T-helper 2 cell treated with Interferon-gamma antibody and Interleukin-4, amounts not matched to agents 100 ng/mL and 5 ng/mL, for 36 hours (primary cell): Measurements from ENCODE around the gene PPP1R12B. TPM values are rescaled to one million over a fixed set of nuclear protein-coding genes. Genes with fewer than 3 reads are reported as not detected.
"Not testable (repeated sequence)": the region's sequence is repeated elsewhere in the genome, so short reads cannot be mapped to it uniquely, and the experiment has no call there.

Experiments used
- intact Hi-C: fragments of 100-400 bp; cut with micrococcal nuclease; formaldehyde crosslinking; loops from one replicate; pipeline ENCODE4 v1.15.1; 2023
- total RNA-seq: library from RNA; stranded (reverse); gene quantifications from 2 replicates; pipeline ENCODE4 v1.2.3, GENCODE V29; 2022

The PPP1R12B gene
- total RNA-seq, 1 donor from 2014 or later, result 20.4 TPM

- intact Hi-C loops, result not testable (repeated sequence)
These were observed 179.7 kb downstream of the PPP1R12B start for GRCh38 chr1:202528096-202528722.

DNA sequence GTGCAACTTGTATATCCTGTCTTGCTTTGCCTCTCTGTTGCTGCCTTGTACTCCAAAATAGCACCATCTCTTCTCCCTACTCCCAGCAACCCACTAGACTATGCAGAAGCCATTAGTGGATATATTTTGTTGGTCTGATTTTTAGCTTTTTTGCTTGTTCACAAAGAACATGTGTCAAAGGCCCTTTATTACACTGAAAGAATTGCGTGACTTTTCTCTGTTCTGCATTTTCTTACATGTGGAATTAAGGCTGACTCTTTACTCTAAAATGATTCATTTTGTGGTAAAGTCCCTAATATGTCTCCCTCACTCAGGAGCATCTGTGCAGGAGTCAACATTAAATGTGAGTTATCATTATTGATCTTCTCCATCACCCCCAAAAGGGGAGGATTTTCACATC, 182.2 kb downstream of the PPP1R12B start:
- intact Hi-C loops, result not testable (repeated sequence)

- intact Hi-C loops, result no loop called here
These were observed 182.9 kb downstream of the PPP1R12B start for GRCh38 chr1:202531472-202531811.

- intact Hi-C loops, result not testable (repeated sequence)
These were observed 183.5 kb downstream of the PPP1R12B start for GRCh38 chr1:202531812-202532616.

DNA sequence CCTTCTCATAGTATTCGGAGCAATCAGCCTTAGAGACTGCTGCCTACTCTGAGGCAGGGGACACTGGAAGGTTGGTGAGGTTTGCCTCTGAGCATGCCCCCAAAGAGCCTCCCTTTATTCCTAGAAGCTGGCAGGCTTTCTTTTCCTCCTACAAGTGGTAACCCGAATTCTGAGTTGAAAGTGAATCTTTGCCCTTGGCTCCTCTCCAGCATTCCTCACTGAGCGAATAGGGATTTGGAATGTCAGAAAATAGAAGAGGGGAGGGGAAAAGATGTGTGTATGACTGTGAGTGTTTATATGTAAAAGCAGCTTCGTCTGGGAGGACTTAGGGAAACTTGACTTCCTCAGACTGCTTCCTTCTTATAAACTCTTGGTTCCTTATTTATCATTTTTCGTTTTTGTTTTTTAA, 190.7 kb downstream of the PPP1R12B start:
- intact Hi-C loops, result not testable (repeated sequence)

GRCh38 chr1:202539583-202539982, 191.1 kb downstream of the PPP1R12B start:
- intact Hi-C loops, result not testable (repeated sequence)

DNA sequence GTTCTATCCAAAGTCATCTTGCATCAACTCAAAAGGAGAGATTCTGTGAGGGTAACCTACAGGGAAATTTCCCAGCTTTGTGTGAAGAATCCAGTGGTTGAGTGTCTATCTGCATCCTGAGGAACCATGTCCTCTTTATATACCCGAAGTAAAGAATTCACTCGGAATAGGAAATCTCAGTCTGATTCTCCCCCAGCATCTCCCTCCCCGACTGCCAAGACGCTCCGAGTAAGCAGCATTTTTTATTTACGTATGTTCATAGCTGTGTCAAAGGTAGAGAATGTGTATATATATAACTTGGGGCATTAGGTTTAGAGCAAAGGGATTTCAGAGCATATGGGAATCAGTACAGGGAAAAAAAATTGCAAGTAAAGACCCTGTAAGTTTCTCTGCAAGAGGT, 191.5 kb downstream of the PPP1R12B start:
- intact Hi-C loops, result no loop called here

DNA sequence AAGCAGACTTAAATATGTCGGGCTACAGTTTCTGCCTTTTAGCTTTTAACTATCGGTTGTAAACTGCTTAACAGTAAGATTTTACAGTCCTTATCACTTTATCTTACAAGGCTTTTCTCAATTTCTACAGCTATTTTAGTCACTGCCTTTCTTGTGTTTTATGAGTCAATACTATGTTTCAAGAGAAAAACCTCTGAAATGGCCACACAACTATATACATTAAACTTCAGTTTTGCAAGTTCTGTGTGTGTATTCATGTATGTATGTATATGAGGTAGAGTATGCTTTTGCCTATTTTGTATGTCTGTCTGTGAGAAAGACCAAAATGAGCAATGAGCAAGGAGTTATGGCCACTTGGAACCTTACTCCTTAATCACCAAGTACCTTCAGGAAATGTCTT, 191.9 kb downstream of the PPP1R12B start:
- intact Hi-C loops, result no loop called here

- intact Hi-C loops, result not testable (repeated sequence)
These were observed 192.4 kb downstream of the PPP1R12B start for GRCh38 chr1:202540858-202541257.

- intact Hi-C loops, result not testable (repeated sequence)
These were observed 193.9 kb downstream of the PPP1R12B start for GRCh38 chr1:202542415-202542814.

GRCh38 chr1:202543537-202543936, 195.0 kb downstream of the PPP1R12B start:
- intact Hi-C loops, result not testable (repeated sequence)

DNA sequence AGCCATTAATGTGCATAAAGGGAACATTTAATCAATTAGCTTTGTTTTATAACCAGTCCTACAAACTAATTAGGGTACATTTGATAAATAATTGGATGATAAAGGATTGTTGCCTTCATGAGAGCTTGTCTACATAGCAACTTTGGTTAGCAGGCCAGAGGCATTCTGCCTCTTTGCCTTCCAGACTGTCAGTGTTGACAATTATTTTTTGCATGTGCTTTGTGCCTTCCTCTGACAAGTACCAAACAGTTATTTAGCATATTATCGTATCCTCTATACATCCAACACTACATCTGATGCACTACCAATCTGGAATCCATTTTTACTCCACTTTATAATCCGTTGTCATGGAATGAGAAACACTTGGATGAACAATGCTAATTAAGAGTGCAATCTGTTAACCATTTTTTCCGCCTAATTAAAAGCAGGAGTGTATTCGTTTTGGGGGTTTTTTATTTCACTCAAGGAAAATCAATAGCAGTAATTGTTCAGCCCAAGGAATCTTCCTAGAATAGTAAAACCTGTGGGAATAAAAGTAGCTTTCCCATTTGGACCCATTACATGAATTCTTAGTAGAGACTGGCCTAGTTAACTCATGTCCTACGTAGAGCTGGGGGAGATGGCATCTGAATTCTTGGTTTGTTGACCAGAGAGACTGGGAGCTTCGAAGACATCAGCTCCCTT, 196.4 kb downstream of the PPP1R12B start:
- intact Hi-C loops, result not testable (repeated sequence)

GRCh38 chr1:202545647-202546303, 197.3 kb downstream of the PPP1R12B start:
- intact Hi-C loops, result not testable (repeated sequence)

GRCh38 chr1:202546377-202546776, 197.9 kb downstream of the PPP1R12B start:
- intact Hi-C loops, result not testable (repeated sequence)

DNA sequence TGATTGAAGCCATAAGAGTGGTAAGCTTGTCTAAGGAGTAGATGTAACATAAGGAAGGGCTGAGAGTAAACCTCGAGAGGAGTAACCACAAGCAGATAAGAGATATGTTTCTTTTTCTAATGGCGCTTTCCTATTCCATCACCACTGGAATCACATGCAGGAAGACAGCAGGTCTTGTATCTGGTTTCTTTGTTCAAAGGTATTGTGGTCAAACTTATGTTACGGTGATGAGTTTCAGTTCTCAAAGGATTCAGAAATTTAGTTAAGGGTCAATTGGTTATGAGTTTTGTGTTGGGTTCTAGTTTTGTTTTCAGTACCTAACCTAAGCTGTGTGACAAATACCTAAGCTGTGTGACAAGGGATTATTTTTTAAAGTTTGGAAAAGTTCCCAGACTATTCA, 198.3 kb downstream of the PPP1R12B start:
- intact Hi-C loops, result not testable (repeated sequence)

DNA sequence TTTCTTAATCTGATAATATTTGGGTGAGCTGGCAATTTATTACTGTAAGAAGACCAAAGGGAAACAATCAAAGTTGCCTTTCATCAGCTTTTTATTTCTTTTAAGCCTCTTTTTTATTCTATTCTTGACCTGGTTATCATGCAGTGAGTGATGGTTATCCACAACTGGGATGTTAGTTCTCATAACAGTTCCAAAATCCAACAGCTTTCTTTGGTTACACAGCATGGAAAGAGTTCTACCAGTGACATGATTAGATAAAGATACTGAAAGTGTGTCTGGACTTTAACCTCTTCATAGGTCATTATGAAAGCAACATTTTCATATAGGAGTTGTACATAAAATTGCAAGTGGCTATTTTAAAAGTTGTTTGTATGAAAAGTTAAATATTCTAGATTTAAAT, 198.7 kb downstream of the PPP1R12B start:
- intact Hi-C loops, result no loop called here

GRCh38 chr1:202550088-202550487, 201.6 kb downstream of the PPP1R12B start:
- intact Hi-C loops, result not testable (repeated sequence)

- intact Hi-C loops, result no loop called here
These were observed 203.2 kb downstream of the PPP1R12B start for GRCh38 chr1:202551683-202552082.

GRCh38 chr1:202552615-202553014, 204.1 kb downstream of the PPP1R12B start:
- intact Hi-C loops, result not testable (repeated sequence)

- intact Hi-C loops, result not testable (repeated sequence)
These were observed 204.6 kb downstream of the PPP1R12B start for GRCh38 chr1:202553078-202553477.

DNA sequence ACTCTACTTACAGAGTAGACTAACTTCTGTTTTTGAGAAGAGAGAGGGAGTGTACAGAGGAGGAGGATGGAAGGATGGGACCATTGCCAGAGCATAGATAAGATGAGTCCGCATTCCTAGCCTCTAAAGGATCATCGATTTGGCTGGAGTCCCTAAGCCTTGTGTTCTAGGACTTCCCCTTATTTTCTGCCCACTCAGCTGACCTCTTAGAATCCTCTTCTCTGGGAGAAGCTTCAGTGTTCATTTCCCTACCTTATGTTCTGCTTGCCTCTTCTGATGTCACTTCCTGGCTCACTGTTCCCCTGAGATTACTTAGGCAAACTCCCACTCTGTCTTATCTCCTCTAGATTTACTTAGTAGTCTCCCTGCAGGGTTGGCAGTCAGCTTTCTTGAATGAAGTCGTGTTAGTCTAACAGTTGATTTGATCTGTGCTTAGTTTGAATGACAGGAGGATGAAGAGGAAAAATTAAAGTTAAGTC, 205.1 kb downstream of the PPP1R12B start:
- intact Hi-C loops, result no loop called here

DNA sequence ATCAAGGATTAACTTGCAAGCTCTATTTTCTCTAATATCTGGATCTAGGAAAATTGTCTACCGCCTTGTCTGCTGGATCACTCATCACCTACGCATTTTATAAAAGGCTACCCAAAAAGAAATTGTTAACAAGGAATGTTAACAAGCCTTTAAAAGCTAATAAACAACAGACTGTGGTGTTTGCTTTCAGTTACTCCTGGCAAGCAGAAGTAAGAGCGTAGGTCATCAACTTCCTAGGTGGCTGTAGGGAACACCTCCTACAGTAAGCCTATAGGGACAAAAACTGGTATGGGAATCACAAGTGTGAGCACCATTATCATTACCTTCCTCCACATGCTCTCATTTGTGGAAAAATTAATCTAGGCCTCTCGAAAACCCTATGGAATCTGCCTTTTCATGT, 206.1 kb downstream of the PPP1R12B start:
- intact Hi-C loops, result not testable (repeated sequence)
